ENCODE data around the gene RNF225. TPM values are rescaled to one million over a fixed set of nuclear protein-coding genes. Genes with fewer than 3 reads are reported as not detected.

RNF225 gene
- total and polyA plus RNA-seq, 9 of the 15 experiments (the other 6 are each of a cell fraction or from before 2014, with no cell fraction given), result 0.33 TPM; not detected in 8

DNA sequence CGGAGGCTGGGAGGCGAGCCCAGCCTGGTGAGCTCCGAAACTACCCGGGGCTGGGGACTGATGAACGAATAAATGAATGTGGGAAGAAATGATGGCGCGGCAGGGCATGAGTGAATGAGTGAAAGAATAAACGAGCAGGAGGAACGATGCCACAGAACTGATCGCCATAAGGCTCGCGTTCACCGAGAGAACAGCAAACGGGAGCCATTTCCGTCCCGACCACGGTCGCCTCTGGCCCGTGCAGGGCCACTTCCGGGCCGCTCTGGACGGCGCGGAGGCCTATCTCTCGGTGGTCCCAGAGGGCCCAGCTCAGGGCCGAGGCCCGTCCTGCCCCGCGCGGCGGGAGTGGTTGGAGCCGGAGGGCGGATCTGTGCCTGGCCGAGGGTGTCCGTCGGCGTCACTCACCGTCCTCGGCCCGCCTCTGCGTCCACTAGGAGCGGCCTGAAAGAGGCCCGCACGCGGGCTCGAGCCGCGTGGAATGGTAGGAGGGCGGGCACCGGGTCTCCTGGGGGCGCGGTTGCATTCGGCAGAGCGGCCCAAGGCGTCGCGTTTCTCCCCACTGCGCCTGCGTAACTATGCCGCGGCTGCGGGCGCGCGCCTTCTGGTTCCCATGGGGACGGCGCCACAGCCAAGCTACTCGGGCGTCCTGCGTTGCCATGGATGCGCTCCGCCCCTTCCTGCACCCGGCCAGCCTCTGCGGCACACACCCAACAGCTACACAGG, 33.0 kb upstream of the RNF225 start, which contains the start of gene ZNF497 (continued):
- peak; percentile 76 for TF ChIP-seq PRDM10 (IDR thresholded peaks at IDR 0.05; ENCODE audit: partially characterized antibody)
- peak; percentile 52; the same call in 1 of the 2 replicates for TF ChIP-seq NR1H2 (CRISPR knock-in tag; IDR thresholded peaks at IDR 0.05)
- peak; percentile 37; the same call in 1 of the 2 replicates for TF ChIP-seq ELF4 (CRISPR knock-in tag; IDR thresholded peaks at IDR 0.05)
- TF ChIP-seq POLR2AphosphoS2 (IDR thresholded peaks at IDR 0.05; ENCODE audit: low read length), result peak; percentile 36; the same call in 1 of the 2 replicates
- TF ChIP-seq MXI1 (IDR thresholded peaks at IDR 0.05; ENCODE audit: low read depth, low read length), result peak; percentile 100
- peak in 1 of 2 experiments; percentile 5; a peak in 1 of 4 replicates for TF ChIP-seq RCOR1 (IDR thresholded peaks at IDR 0.05; ENCODE audit: borderline replicate concordance in 1 of 2, low read depth in 2 of 2, low read length in 2 of 2)
- peak; percentile 92 for TF ChIP-seq SAP30 (IDR thresholded peaks at IDR 0.05; ENCODE audit: borderline replicate concordance, insufficient read depth, low read depth, low read length, poor library complexity, severe bottlenecking)
- no peak for TF ChIP-seq TFAM (CRISPR knock-in tag; conservative IDR thresholded peaks at IDR 0.05)
- TF ChIP-seq, protein P1, sequence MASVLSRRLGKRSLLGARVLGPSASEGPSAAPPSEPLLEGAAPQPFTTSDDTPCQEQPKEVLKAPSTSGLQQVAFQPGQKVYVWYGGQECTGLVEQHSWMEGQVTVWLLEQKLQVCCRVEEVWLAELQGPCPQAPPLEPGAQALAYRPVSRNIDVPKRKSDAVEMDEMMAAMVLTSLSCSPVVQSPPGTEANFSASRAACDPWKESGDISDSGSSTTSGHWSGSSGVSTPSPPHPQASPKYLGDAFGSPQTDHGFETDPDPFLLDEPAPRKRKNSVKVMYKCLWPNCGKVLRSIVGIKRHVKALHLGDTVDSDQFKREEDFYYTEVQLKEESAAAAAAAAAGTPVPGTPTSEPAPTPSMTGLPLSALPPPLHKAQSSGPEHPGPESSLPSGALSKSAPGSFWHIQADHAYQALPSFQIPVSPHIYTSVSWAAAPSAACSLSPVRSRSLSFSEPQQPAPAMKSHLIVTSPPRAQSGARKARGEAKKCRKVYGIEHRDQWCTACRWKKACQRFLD (CRISPR knock-in tag; IDR thresholded peaks at IDR 0.05), result peak; percentile 75
- peak; percentile 94 for TF ChIP-seq FOXJ2 (tag; IDR thresholded peaks at IDR 0.05)
- no peak for TF ChIP-seq RBM14 (IDR thresholded peaks at IDR 0.05; ENCODE audit: borderline replicate concordance, insufficient read depth, low read depth, low read length)
- no peak for TF ChIP-seq ZNF311 (CRISPR knock-in tag; IDR thresholded peaks at IDR 0.05)
- peak; percentile 31; the same call in 1 of the 2 replicates for TF ChIP-seq HES1 (IDR thresholded peaks at IDR 0.05; ENCODE audit: low read depth)
- no peak for TF ChIP-seq SAFB2 (IDR thresholded peaks at IDR 0.05; ENCODE audit: borderline replicate concordance, low read depth, low read length, severe bottlenecking)
- TF ChIP-seq GABPA (tag; conservative IDR thresholded peaks at IDR 0.05; ENCODE audit: low read depth), result peak; percentile 98
